ENCODE data around the gene KIAA1549.

KIAA1549 gene

DNA sequence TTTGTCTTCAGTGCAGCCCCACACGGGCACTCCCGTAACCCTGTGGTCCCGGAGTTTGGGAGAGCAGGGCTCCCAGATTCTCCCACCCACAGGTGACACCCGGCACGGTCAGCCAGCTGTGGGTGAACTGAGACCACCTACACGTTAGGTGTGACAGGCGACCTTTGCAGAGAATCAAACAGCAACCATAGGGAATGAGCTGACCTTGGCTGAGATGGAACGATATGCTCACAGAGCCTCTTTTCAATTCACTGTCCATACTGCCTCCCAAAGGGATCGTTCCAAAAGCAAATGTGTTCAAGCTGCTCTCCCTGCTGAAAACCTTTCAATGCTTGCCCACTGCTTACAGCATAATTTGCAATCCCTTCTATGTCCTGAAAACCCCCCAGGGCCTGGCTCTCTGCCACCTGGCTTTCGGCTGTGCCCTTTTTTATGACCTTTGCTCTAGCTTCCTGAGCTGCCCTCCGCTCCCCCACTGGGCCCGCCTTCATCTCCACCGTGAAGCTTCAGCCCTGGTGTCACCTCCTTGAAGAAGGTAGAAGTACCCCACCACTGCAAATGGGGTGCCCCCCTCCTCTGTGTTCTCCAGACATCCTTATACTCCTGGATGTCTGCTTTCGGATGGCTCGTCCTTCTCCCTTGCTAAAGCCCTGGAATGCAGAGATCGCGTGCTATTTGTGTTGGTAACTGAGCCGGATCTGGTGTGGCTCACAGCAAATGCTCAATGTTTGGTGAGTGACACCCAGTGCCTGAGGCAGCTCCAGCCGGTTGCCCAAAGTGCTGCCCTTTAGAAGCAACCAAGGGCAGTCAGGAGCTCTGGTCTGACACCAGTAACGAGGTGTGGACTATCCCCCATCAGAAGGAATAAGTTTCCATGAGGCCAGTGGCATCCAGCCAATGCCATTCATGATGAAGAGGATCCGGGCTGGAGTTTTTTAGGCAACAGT lies 90.4 kb downstream of the KIAA1549 start:
- TF ChIP-seq, protein P1, sequence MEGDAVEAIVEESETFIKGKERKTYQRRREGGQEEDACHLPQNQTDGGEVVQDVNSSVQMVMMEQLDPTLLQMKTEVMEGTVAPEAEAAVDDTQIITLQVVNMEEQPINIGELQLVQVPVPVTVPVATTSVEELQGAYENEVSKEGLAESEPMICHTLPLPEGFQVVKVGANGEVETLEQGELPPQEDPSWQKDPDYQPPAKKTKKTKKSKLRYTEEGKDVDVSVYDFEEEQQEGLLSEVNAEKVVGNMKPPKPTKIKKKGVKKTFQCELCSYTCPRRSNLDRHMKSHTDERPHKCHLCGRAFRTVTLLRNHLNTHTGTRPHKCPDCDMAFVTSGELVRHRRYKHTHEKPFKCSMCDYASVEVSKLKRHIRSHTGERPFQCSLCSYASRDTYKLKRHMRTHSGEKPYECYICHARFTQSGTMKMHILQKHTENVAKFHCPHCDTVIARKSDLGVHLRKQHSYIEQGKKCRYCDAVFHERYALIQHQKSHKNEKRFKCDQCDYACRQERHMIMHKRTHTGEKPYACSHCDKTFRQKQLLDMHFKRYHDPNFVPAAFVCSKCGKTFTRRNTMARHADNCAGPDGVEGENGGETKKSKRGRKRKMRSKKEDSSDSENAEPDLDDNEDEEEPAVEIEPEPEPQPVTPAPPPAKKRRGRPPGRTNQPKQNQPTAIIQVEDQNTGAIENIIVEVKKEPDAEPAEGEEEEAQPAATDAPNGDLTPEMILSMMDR (IDR thresholded peaks at IDR 0.05; ENCODE audit: extremely low read depth, insufficient read depth, missing control alignments) = no peak
- no peak for DNase-seq (ENCODE audit: low spot score)
- in situ Hi-C loops (cut with MboI; ENCODE audit: low pct_unique_long_range_greater_than_20kb, low sequenced_read_pairs, unreplicated experiment) = no loop called here

DNA sequence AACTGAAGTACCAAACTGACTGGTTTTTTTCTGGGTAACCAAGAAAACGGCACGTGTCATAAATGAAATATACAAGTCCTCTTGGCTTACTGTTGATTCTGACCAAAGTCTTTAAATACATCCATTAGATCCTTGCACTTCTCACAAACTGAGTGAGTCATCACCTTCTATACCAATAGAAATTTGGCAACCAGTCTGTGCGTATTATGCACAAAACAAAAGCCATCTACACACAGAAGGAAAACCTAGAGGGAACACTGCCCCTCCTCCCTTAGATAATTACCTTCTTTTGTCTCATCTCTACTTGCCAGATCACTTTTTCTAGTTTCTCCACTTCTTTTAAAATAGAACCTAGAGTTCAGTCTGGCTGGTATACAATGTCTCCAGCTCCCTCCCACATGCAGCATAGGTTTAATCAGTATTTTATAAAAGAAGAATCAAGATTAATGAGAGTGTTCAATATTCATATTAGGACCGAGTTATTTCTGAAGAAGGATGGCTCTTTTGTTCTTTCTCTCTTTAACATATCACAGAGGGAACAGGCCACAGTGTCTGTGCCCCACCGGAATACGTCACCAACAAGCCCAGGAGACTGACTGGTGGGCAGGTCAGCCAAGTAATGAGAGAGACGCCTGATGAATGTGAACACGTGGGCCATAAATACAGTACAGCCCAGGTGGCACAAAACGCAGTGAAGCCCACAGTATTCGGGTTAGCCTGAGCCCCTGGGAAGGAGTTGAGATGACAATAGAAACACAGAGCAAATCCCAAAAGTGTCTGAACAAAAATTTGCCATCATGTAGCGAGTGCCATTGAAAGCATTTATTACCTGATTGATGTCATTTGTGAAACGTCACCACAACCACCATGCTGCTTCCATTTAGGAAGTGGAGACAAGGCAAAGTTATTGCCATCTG lies 91.3 kb downstream of the KIAA1549 start:
- TF ChIP-seq, protein P1 (IDR thresholded peaks at IDR 0.05; ENCODE audit: extremely low read depth, insufficient read depth, missing control alignments) = no peak
- in situ Hi-C loops (cut with MboI; ENCODE audit: low pct_unique_long_range_greater_than_20kb, low sequenced_read_pairs, unreplicated experiment) = no loop called here

DNA sequence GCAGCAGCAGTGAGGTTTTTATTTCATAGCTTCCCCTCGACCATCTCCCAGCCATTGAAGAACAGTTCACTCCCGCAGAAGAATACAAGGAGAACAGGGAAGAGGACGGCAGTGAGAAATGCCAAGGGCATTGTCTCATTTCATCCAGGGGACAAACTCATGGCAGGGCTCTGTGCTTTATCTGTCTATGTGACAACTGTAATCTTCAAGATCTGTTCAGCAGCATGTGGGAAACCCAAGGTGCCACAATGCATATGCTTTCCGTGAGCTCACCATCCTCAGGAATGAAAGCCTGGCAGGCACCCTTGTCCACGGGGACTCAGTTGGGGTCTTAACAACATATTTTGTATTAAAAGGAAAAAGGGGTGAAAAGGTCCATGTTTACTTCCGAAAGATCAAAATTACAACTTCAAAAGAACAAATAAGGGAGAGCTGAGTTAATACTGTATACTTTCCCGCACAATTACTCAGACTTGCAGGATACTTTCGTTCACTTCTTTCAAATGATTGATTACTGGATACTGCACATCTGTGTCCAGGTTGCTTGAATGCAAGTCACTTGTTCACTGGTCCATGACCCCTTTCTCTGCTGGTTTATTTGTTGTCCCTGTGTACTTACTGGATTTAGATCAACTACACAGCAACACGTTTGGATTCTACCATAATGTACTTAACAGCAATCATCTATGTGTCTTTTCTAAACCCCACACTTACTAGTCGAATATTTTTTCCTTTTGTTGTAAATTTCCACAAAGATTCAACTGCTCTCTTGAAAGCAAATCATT lies 93.1 kb downstream of the KIAA1549 start:
- no peak for DNase-seq (ENCODE audit: low spot score)

More for the DNA sequence above, 91.3 kb downstream of the KIAA1549 start:
- DNase-seq (ENCODE audit: low spot score) = no peak

DNA sequence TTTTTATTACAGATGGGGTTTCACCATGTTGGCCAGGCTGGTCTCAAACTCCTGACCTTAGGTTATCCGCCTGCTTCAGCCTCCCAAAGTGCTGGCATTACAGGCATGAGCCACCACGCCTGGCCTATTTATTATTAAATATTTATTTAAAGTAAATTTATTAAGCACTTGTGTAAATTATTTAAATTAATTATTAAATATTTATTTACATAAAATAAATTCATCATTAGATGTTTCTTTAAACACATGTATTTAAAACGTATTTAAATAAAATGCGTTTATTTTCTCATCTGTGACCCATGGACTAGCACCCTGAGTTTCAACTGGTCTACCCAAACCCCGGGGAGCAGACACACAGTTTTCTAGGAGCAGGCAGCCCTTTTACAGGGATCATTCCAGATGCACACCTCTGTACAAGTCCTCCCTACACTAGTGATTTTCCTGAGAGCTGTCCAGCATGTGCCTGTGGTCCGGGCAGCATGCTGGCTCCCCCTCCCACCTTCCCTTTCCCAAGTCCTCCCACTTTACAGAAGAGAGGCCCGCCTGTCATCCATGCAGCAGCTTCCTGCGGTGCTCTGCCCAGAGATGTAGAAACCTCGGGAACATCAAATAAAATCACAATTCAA lies 94.0 kb downstream of the KIAA1549 start:
- TF ChIP-seq, protein P1 (IDR thresholded peaks at IDR 0.05; ENCODE audit: extremely low read depth, insufficient read depth, missing control alignments) = no peak
- in situ Hi-C loops (cut with MboI; ENCODE audit: low pct_unique_long_range_greater_than_20kb, low sequenced_read_pairs, unreplicated experiment) = no loop called here
- no peak for DNase-seq (ENCODE audit: low spot score)

More for the DNA sequence above, 93.1 kb downstream of the KIAA1549 start:
- TF ChIP-seq, protein P1 (IDR thresholded peaks at IDR 0.05; ENCODE audit: extremely low read depth, insufficient read depth, missing control alignments) = no peak
- in situ Hi-C loops (cut with MboI; ENCODE audit: low pct_unique_long_range_greater_than_20kb, low sequenced_read_pairs, unreplicated experiment) = no loop called here

DNA sequence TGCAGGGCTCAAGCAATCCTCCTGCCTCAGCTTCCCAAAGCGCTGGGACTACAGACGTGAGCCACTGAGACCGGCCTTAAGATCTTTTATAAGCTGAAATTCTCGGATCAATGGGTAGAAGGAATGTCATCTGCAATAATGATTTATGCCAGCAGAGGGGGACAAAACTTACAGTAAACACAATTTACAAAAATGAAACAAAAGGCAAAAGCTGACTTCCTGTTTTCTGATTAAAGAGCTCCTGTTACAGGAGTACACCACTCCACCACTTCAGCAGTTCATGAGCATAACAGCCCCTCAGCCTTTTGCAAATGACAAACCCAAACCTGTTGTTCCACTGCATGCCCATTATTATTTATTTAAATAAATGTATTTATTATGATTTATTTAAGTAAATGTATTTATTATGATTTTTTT lies 94.7 kb downstream of the KIAA1549 start:
- in situ Hi-C loops (cut with MboI; ENCODE audit: low pct_unique_long_range_greater_than_20kb, low sequenced_read_pairs, unreplicated experiment) = no loop called here
- peak; percentile 74 for DNase-seq (ENCODE audit: low spot score)

More for the DNA sequence above, 94.7 kb downstream of the KIAA1549 start:
- TF ChIP-seq, protein P1 (IDR thresholded peaks at IDR 0.05; ENCODE audit: extremely low read depth, insufficient read depth, missing control alignments) = peak; percentile 62
